ENCODE results near the gene ALX4. TPM values are rescaled to one million over a fixed set of nuclear protein-coding genes. Genes with fewer than 3 reads are reported as not detected.
A peak's percentile ranks its signal among the peaks of the same experiment; 100 is the strongest.

The ALX4 gene
- total RNA-seq, 1 donor from 2014 or later: not detected

GRCh38 chr11:44322243-44322642 is 12.3 kb upstream of the ALX4 start:
- DNase-seq (ENCODE audit: low spot score): no peak
- Mint-ChIP-seq H3K27me3 (ENCODE audit: unreplicated experiment) (peaks cover 44% of the 10 kb centered on the region), H3K4me3 (ENCODE audit: unreplicated experiment) (no peak overlapping the region), H3K4me1 (ENCODE audit: unreplicated experiment) (peaks cover 25% of the 10 kb centered on the region), H3K27ac (ENCODE audit: unreplicated experiment) (no peak overlapping the region), H3K9me3 (ENCODE audit: unreplicated experiment) (no peaks in the 10 kb centered on the region), H3K36me3 (ENCODE audit: low read depth, unreplicated experiment) (peaks cover 5% of the 10 kb centered on the region)
- no peak for TF ChIP-seq CTCF (IDR thresholded peaks at IDR 0.05; ENCODE audit: unreplicated experiment)

- TF ChIP-seq CTCF (IDR thresholded peaks at IDR 0.05; ENCODE audit: unreplicated experiment): no peak
- peaks cover 5% of the 10 kb centered on the region for H3K36me3 Mint-ChIP-seq (ENCODE audit: low read depth, unreplicated experiment)
- H3K4me1 Mint-ChIP-seq (ENCODE audit: unreplicated experiment): peaks cover 25% of the 10 kb centered on the region
- no peak overlapping the region for H3K27ac Mint-ChIP-seq (ENCODE audit: unreplicated experiment)
- no peak overlapping the region for H3K4me3 Mint-ChIP-seq (ENCODE audit: unreplicated experiment)
- H3K27me3 Mint-ChIP-seq (ENCODE audit: unreplicated experiment): peaks cover 44% of the 10 kb centered on the region
- DNase-seq (ENCODE audit: low spot score): no peak
- no peaks in the 10 kb centered on the region for H3K9me3 Mint-ChIP-seq (ENCODE audit: unreplicated experiment)
Observed at GRCh38 chr11:44321059-44321458, 11.1 kb upstream of the ALX4 start.

- H3K27me3 Mint-ChIP-seq (ENCODE audit: unreplicated experiment): peaks cover 38% of the 10 kb centered on the region
- peaks cover 25% of the 10 kb centered on the region for H3K4me1 Mint-ChIP-seq (ENCODE audit: unreplicated experiment)
- TF ChIP-seq CTCF (IDR thresholded peaks at IDR 0.05; ENCODE audit: unreplicated experiment): no peak
- H3K4me3 Mint-ChIP-seq (ENCODE audit: unreplicated experiment): peak overlapping the region; percentile 51
- no peak for DNase-seq (ENCODE audit: low spot score)
- no peak overlapping the region for H3K27ac Mint-ChIP-seq (ENCODE audit: unreplicated experiment)
- H3K9me3 Mint-ChIP-seq (ENCODE audit: unreplicated experiment): no peaks in the 10 kb centered on the region
- H3K36me3 Mint-ChIP-seq (ENCODE audit: low read depth, unreplicated experiment): peaks cover 5% of the 10 kb centered on the region
Observed at GRCh38 chr11:44320289-44320973, 10.5 kb upstream of the ALX4 start.

GRCh38 chr11:44319552-44320288 is 9.8 kb upstream of the ALX4 start:
- no peak overlapping the region for H3K27ac Mint-ChIP-seq (ENCODE audit: unreplicated experiment)
- H3K4me3 Mint-ChIP-seq (ENCODE audit: unreplicated experiment): no peak overlapping the region
- no peaks in the 10 kb centered on the region for H3K9me3 Mint-ChIP-seq (ENCODE audit: unreplicated experiment)
- peaks cover 5% of the 10 kb centered on the region for H3K36me3 Mint-ChIP-seq (ENCODE audit: low read depth, unreplicated experiment)
- H3K4me1 Mint-ChIP-seq (ENCODE audit: unreplicated experiment): peaks cover 25% of the 10 kb centered on the region
- H3K27me3 Mint-ChIP-seq (ENCODE audit: unreplicated experiment): peaks cover 38% of the 10 kb centered on the region
- TF ChIP-seq CTCF (IDR thresholded peaks at IDR 0.05; ENCODE audit: unreplicated experiment): no peak
- no peak for DNase-seq (ENCODE audit: low spot score)

- Mint-ChIP-seq H3K4me1 (ENCODE audit: unreplicated experiment) (peaks cover 25% of the 10 kb centered on the region), H3K27ac (ENCODE audit: unreplicated experiment) (no peak overlapping the region), H3K4me3 (ENCODE audit: unreplicated experiment) (no peak overlapping the region), H3K36me3 (ENCODE audit: low read depth, unreplicated experiment) (peaks cover 5% of the 10 kb centered on the region), H3K9me3 (ENCODE audit: unreplicated experiment) (no peaks in the 10 kb centered on the region), H3K27me3 (ENCODE audit: unreplicated experiment) (peaks cover 41% of the 10 kb centered on the region)
- no peak for TF ChIP-seq CTCF (IDR thresholded peaks at IDR 0.05; ENCODE audit: unreplicated experiment)
- no peak for DNase-seq (ENCODE audit: low spot score)
Observed at GRCh38 chr11:44319170-44319551, 9.2 kb upstream of the ALX4 start.

Data from endothelial cell (in vitro differentiated cells).